ENCODE data around the gene ATRAID. TPM values are rescaled to one million over a fixed set of nuclear protein-coding genes. Genes with fewer than 3 reads are reported as not detected.

Gene ATRAID
- total and polyA plus RNA-seq, 2 of the 8 experiments (the other 6 are each of a cell fraction or from before 2014, with no cell fraction given), result 109 to 280 TPM

DNA sequence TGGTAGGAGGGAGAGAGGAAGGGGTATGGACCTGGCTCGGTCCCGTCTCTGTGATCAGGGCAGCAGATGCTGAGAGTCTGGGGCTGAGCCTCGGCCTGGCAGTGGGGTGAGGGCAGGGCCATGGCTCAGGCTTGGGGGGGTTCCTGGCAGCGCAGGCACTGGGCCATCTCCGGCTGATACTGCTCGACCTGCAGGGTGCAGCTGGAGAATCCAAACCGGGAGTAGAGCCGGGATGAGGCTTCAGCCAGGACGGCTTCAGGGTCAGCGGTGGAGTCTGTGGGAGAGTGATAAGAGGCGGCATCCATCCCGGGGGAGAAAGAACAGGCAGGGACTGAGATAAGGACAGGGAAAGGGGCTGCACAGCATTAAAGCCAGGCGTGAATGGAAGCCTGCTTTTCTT, 43.3 kb downstream of the ATRAID start:
- no peak overlapping the region for H3K27ac ChIP-seq (ENCODE audit: low read depth, low read length)
- H3K4ac ChIP-seq (replicated peaks; ENCODE audit: insufficient read length, low read depth, low read length), result no peak overlapping the region
- H3K79me2 ChIP-seq (ENCODE audit: control insufficient read depth in 1 of 2, insufficient read depth in 2 of 2, low read length in 2 of 2), result no peaks in the 10 kb centered on the region
- no peak overlapping the region for H2AFZ ChIP-seq (ENCODE audit: low read length)
- H2BK120ac ChIP-seq (replicated peaks; ENCODE audit: low read depth, low read length), result no peak overlapping the region
- no peak overlapping the region for H3K18ac ChIP-seq (ENCODE audit: extremely low read depth, low read length)
- no peak overlapping the region for H4K91ac ChIP-seq (replicated peaks; ENCODE audit: insufficient read length, low read length)
- no peak overlapping the region for H2AK5ac ChIP-seq (ENCODE audit: low read depth, low read length)
- H3K79me1 ChIP-seq (ENCODE audit: low read depth, low read length), result no peaks in the 10 kb centered on the region
- H3K9me3 ChIP-seq (ENCODE audit: insufficient read depth in 2 of 2, low read depth in 1 of 2, low read length in 1 of 2), result no peaks in the 10 kb centered on the region
- H2BK12ac ChIP-seq (ENCODE audit: low read depth, low read length), result no peak overlapping the region
- H3K4me2 ChIP-seq (ENCODE audit: insufficient read depth in 1 of 2, low read depth in 2 of 2, low read length in 2 of 2), result no peak overlapping the region
- DNase-seq (ENCODE audit: low read depth in 1 of 2, low spot score in 2 of 2) (no peak), FAIRE-seq (no peak)
- peaks cover 0 to 8% (median 4%) of the 10 kb centered on the region in 4 experiments; a peak in 5 of 7 replicates for H3K27me3 ChIP-seq (replicated peaks in 1 of 4; ENCODE audit: control insufficient read depth in 3 of 4, extremely low read depth in 1 of 4, insufficient read depth in 3 of 4, low read length in 3 of 4)
- no peak overlapping the region for H2BK5ac ChIP-seq (ENCODE audit: low read depth, low read length)
- no peak overlapping the region for H3K56ac ChIP-seq (replicated peaks; ENCODE audit: insufficient read length, low read depth, low read length)
- 86% methylated on average over 13 of the region's 13 CpGs; no CpG with 5 or more reads in 1 of the 2 experiments for WGBS, 2 experiments (ENCODE audit: extremely low coverage in 1 of 2, insufficient coverage in 1 of 2, insufficient read length in 1 of 2, insufficient replicate concordance in 2 of 2, low coverage in 1 of 2, low lambda C conversion rate in 2 of 2, missing lambda C conversion rate in 1 of 2)
- H4K5ac ChIP-seq (ENCODE audit: insufficient read length, low read depth, low read length), result no peak overlapping the region
- H3K4me1 ChIP-seq (replicated peaks in 1 of 4; ENCODE audit: control insufficient read depth in 3 of 4, insufficient read depth in 4 of 4, low read length in 3 of 4), result peaks cover 2 to 11% (median 6%) of the 10 kb centered on the region in 4 experiments
- ChIA-PET CTCF (ENCODE audit: partially characterized antibody) (interaction anchor here (0.7 to 5.6 kb wide), 6 partner anchors 11 to 37 kb away, joined by 3 to 64 read pairs (median 4); partner anchors contain the start of gene TRIM54), POLR2A (ENCODE audit: partially characterized antibody) (interaction anchor here (1.2 to 32.6 kb wide), 4 partner anchors 8 to 43 kb away, joined by 3 to 835 read pairs (median 28); partner anchors contain the start of genes ATRAID, CAD and SLC5A6)
- no peak overlapping the region for H3K14ac ChIP-seq (ENCODE audit: insufficient read length)
- H4K8ac ChIP-seq (ENCODE audit: extremely low read depth, insufficient read depth, low read length), result no peak overlapping the region
- no peak overlapping the region for H3K4me3 ChIP-seq (ENCODE audit: extremely low read depth in 1 of 4, insufficient read depth in 2 of 4, low read depth in 3 of 4, low read length in 4 of 4)
- H3K23ac ChIP-seq (ENCODE audit: insufficient read length), result no peak overlapping the region
- H3K36me3 ChIP-seq (ENCODE audit: control insufficient read depth in 2 of 4, insufficient read depth in 4 of 4, low read length in 3 of 4), result no peaks in the 10 kb centered on the region
- H2BK15ac ChIP-seq (ENCODE audit: low read length), result no peak overlapping the region
- H3K9ac ChIP-seq (replicated peaks in 1 of 4; ENCODE audit: extremely low read depth in 1 of 4, low read depth in 3 of 4, low read length in 3 of 4), result no peak overlapping the region
- H3K23me2 ChIP-seq (ENCODE audit: low read depth, low read length), result no peaks in the 10 kb centered on the region; the same call in 1 of the 2 replicates
- peaks cover 0 to 6% of the 10 kb centered on the region in 2 experiments for H4K20me1 ChIP-seq (replicated peaks in 1 of 2; ENCODE audit: control insufficient read depth in 1 of 2, insufficient read depth in 2 of 2, low read length in 2 of 2)
- H2BK20ac ChIP-seq (ENCODE audit: low read length), result no peak overlapping the region
- TF ChIP-seq EP300 (IDR thresholded peaks at IDR 0.05; ENCODE audit: borderline replicate concordance in 1 of 2, low read depth in 2 of 2, low read length in 2 of 2) (no peak), HDAC2 (IDR thresholded peaks at IDR 0.05; ENCODE audit: borderline replicate concordance in 1 of 2, low read depth in 2 of 2, low read length in 2 of 2) (no peak), JUN (IDR thresholded peaks at IDR 0.05; ENCODE audit: low read depth, low read length) (no peak), BACH1 (IDR thresholded peaks at IDR 0.05; ENCODE audit: low read length) (no peak), NANOG (IDR thresholded peaks at IDR 0.05; ENCODE audit: insufficient read depth, low read depth, low read length, poor library complexity, severe bottlenecking) (no peak), TBP (IDR thresholded peaks at IDR 0.05; ENCODE audit: low read depth, low read length) (no peak), CTCF (IDR thresholded peaks at IDR 0.05; ENCODE audit: control extremely low read depth in 1 of 3, insufficient read depth in 1 of 3, low read depth in 1 of 3, low read length in 3 of 3) (no peak), HDAC6 (IDR thresholded peaks at IDR 0.05; ENCODE audit: low read depth, low read length) (no peak), SIN3A (conservative IDR thresholded peaks at IDR 0.05 in 1 of 2, IDR thresholded peaks at IDR 0.05 in 1 of 2; ENCODE audit: low read depth in 1 of 2, low read length in 2 of 2) (no peak), BRCA1 (IDR thresholded peaks at IDR 0.05; ENCODE audit: low read depth, low read length) (no peak)

Measured in H1 (cell line).